Colonic mucosa (tissue), 4 donors: ENCODE results near the gene PTPN4. TPM values are rescaled to one million over a fixed set of nuclear protein-coding genes. Genes with fewer than 3 reads are reported as not detected.
A peak's percentile ranks its signal among the peaks of the same experiment; 100 is the strongest.

ENCODE experiments used
- DNase-seq: peaks from one replicate; pipeline ENCODE4 v3.0.0-alpha.2; 2020
- H3K27ac ChIP-seq: fragments of 200-600 bp; one replicate; pipeline ENCODE4 v1.8.0; 2021
- H3K27me3 ChIP-seq: fragments of 200-600 bp; one replicate; pipeline ENCODE4 v1.8.0; 2021
- H3K36me3 ChIP-seq: fragments of 200-600 bp; one replicate; pipeline ENCODE4 v1.8.0; 2021
- H3K4me1 ChIP-seq: fragments of 200-600 bp; one replicate; pipeline ENCODE4 v1.8.0; 2021; ENCODE audit warnings: mild to moderate bottlenecking
- H3K4me3 ChIP-seq: fragments of 200-600 bp; one replicate; pipeline ENCODE4 v1.8.0; 2021
- H3K9ac ChIP-seq, 2 donors: one replicate each; pipeline ENCODE4 v1.7.0; 2013; ENCODE audit warnings: control low read depth in 2 of 2, low read depth in 2 of 2, low read length in 2 of 2
- H3K9me3 ChIP-seq: fragments of 200-600 bp; one replicate; pipeline ENCODE4 v1.8.0; 2021
- intact Hi-C: fragments of 100-400 bp; cut with DNase I; formaldehyde crosslinking; loops from one replicate; pipeline ENCODE4 v1.14.1; 2022
- total RNA-seq, 2 donors: library from RNA; stranded (reverse); fragmentation: NEBNext Ultra II Directional in 1 of 2; extraction: Animal tissue kit (Norgen Biotek cat#: 25700) in 1 of 2; gene quantifications; one replicate each; pipeline ENCODE4 v1.2.1, GENCODE V29; 2021
- TF ChIP-seq, protein P1 (sequence below): fragments of 200-600 bp; IDR thresholded peaks from one replicate; pipeline ENCODE4 v1.8.0; 2022; ENCODE audit warnings: antibody characterized with exemption, mild to moderate bottlenecking
- donor health status: healthy.
- donor health status: DM: no; HTN: no; CAD: no.
- donor health status: DM: no; HTN: no; CAD: no.

PTPN4 gene
- total RNA-seq, 2 donors from 2014 or later = 20.4 to 28.2 TPM

DNA sequence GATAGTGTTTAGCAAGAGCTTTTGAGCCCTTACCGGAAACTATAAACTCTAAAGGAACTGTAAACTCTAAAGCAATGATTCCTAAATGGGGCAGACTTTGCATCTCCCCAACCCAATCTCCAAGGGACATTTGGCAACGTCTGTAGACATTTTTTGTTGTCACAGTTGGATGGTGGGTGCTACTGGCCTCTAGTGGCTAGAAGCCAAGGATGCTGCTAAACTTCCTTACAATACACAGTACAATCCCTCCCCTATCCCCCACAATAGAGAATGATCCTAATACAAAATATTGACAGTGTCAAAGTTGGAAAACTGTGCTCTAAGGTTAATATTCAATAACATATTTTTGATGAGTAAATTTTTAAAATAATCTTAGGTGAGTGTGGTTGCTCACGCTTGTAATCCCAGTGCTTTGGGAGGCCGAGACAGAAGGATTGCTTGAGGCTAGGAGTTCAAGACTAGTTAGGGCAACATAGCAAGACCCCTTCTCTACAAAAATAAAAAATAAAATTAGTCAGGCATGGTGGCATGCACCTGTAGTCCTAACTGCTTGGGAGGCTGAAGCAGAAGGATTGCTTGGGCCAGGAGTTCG is 66.7 kb downstream of the PTPN4 start:
- no peak overlapping the region for H3K9ac ChIP-seq

GRCh38 chr2:119827866-119828507 is 68.3 kb downstream of the PTPN4 start:
- Histone ChIP-seq H3K4me3 (no peak overlapping the region), H3K27ac (no peak overlapping the region), H3K9me3 (no peaks in the 10 kb centered on the region), H3K36me3 (no peaks in the 10 kb centered on the region), H3K9ac (no peak overlapping the region), H3K27me3 (no peaks in the 10 kb centered on the region), H3K4me1 (no peaks in the 10 kb centered on the region)
- TF ChIP-seq, protein P1, sequence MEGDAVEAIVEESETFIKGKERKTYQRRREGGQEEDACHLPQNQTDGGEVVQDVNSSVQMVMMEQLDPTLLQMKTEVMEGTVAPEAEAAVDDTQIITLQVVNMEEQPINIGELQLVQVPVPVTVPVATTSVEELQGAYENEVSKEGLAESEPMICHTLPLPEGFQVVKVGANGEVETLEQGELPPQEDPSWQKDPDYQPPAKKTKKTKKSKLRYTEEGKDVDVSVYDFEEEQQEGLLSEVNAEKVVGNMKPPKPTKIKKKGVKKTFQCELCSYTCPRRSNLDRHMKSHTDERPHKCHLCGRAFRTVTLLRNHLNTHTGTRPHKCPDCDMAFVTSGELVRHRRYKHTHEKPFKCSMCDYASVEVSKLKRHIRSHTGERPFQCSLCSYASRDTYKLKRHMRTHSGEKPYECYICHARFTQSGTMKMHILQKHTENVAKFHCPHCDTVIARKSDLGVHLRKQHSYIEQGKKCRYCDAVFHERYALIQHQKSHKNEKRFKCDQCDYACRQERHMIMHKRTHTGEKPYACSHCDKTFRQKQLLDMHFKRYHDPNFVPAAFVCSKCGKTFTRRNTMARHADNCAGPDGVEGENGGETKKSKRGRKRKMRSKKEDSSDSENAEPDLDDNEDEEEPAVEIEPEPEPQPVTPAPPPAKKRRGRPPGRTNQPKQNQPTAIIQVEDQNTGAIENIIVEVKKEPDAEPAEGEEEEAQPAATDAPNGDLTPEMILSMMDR = no peak
- intact Hi-C loops = loop anchor here (5.0 kb wide), 2 partner anchors 76 to 126 kb away; no protein-coding TSS in a partner anchor
- DNase-seq = no peak

More for the DNA sequence above, 66.7 kb downstream of the PTPN4 start:
- TF ChIP-seq, protein P1 = peak; percentile 50
- H3K27ac ChIP-seq = no peak overlapping the region
- no peaks in the 10 kb centered on the region for H3K27me3 ChIP-seq
- intact Hi-C loops = loop anchor here (5.0 kb wide), 2 partner anchors 74 to 124 kb away; no protein-coding TSS in a partner anchor
- H3K4me1 ChIP-seq = no peaks in the 10 kb centered on the region
- H3K9me3 ChIP-seq = no peaks in the 10 kb centered on the region
- no peaks in the 10 kb centered on the region for H3K36me3 ChIP-seq
- no peak overlapping the region for H3K4me3 ChIP-seq
- no peak for DNase-seq

- no peak overlapping the region for H3K4me3 ChIP-seq
- H3K4me1 ChIP-seq = peaks cover 7% of the 10 kb centered on the region
- no peaks in the 10 kb centered on the region for H3K36me3 ChIP-seq
- H3K9me3 ChIP-seq = no peaks in the 10 kb centered on the region
- H3K9ac ChIP-seq = no peak overlapping the region
- H3K27ac ChIP-seq = no peak overlapping the region
- TF ChIP-seq, protein P1 = no peak
- intact Hi-C loops = no loop called here
- DNase-seq = no peak
- H3K27me3 ChIP-seq = no peaks in the 10 kb centered on the region
Observed at GRCh38 chr2:119836455-119837142, 76.9 kb downstream of the PTPN4 start.

DNA sequence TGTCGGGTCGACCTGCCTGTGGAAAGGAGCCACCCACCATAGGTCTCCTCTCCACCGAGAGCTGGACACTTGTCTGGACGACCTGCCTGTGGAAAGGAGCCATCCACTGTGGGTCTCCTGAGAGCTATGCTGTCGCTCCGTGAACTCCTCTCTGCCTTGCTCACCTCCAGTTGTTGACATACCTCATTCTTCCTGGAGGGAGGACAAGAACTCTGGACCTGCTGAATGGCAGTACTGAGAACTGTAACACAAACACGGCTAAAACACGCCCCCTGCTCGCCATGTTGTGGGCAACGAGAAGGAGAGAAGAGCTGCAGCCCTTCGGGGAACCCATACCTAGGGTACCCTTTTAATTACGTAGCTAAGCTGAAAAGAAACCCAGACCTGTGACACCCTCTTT is 77.6 kb downstream of the PTPN4 start:
- no peak for DNase-seq
- no peak overlapping the region for H3K9ac ChIP-seq
- H3K9me3 ChIP-seq = no peaks in the 10 kb centered on the region
- no peaks in the 10 kb centered on the region for H3K27me3 ChIP-seq
- intact Hi-C loops = no loop called here
- no peaks in the 10 kb centered on the region for H3K36me3 ChIP-seq
- H3K4me3 ChIP-seq = no peak overlapping the region
- peaks cover 7% of the 10 kb centered on the region for H3K4me1 ChIP-seq
- no peak overlapping the region for H3K27ac ChIP-seq
- TF ChIP-seq, protein P1 = no peak

DNA sequence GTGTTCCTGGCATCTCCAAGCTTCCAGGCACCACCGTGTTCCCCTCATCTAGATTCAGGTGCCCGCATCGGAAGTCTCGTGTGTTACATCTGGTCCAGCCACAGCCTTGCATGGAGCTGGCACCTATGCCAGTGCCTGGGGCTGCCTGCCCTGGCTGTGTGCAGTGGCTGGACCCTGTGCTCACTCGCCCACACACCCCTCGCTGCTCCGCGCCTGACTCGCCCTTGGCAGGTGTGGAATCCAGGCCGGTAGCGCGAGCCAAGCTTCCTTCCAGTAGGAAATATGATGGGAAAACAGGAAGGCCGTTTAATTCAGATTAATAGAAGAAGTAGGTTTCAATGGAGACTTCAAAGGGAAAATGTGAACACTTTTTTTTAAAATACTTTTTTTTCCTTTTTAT is 78.0 kb downstream of the PTPN4 start:
- Histone ChIP-seq H3K9ac (no peak overlapping the region), H3K9me3 (no peaks in the 10 kb centered on the region), H3K27me3 (no peaks in the 10 kb centered on the region), H3K36me3 (no peaks in the 10 kb centered on the region), H3K27ac (peak overlapping the region; percentile 9), H3K4me1 (peaks cover 7% of the 10 kb centered on the region), H3K4me3 (no peak overlapping the region)
- TF ChIP-seq, protein P1 = no peak
- DNase-seq = no peak
- intact Hi-C loops = no loop called here
